ENCODE measurements around the gene NOXO1. TPM values are rescaled to one million over a fixed set of nuclear protein-coding genes. Genes with fewer than 3 reads are reported as not detected.

The NOXO1 gene
- total and polyA plus RNA-seq, 10 of the 15 experiments (the other 5 are each of a cell fraction or from before 2014, with no cell fraction given), result 0.09 to 0.76 (median 0.26) TPM; not detected in 4

GRCh38 chr16:1990351-1991134, 9.3 kb upstream of the NOXO1 start (continued):
- TF ChIP-seq JUNB (IDR thresholded peaks at IDR 0.05) (no peak), JUND (IDR thresholded peaks at IDR 0.05; ENCODE audit: low read depth, low read length) (peak; percentile 53; the same call in 1 of the 2 replicates), CREB1 (IDR thresholded peaks at IDR 0.05; ENCODE audit: low read depth) (peak; percentile 59; the same call in 1 of the 2 replicates), ZBED1 (IDR thresholded peaks at IDR 0.05; ENCODE audit: borderline replicate concordance) (no peak), SIN3A (IDR thresholded peaks at IDR 0.05; ENCODE audit: low read depth, low read length) (peak; percentile 15; the same call in 1 of the 2 replicates)
- TF ChIP-seq, protein P1, sequence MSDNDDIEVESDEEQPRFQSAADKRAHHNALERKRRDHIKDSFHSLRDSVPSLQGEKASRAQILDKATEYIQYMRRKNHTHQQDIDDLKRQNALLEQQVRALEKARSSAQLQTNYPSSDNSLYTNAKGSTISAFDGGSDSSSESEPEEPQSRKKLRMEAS (IDR thresholded peaks at IDR 0.05; ENCODE audit: low read depth, low read length), result no peak

DNA sequence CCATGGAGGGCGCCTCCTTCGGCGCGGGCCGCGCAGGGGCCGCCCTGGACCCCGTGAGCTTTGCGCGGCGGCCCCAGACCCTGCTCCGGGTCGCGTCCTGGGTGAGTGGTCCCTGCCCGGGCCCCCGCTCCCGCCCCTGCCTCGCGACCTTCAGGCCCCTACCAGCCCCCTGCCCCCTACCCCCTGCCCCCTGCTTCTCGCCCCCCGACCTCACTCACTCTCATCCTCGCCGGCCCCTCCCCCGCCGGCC, 8.8 kb upstream of the NOXO1 start:
- ATAC-seq (no peak), DNase-seq (ENCODE audit: low read depth, low spot score) (no peak), FAIRE-seq (no peak)
- WGBS (ENCODE audit: insufficient coverage, insufficient replicate concordance, low lambda C conversion rate, missing lambda C conversion rate), result 0% methylated on average over 14 of the region's 25 CpGs
- Histone ChIP-seq H3K27ac (ENCODE audit: control insufficient read depth, insufficient read depth) (no peak overlapping the region), H3K9me3 (replicated peaks; ENCODE audit: control insufficient read depth, insufficient read depth, low read length) (peaks cover 1% of the 10 kb centered on the region; the same call in 1 of the 3 replicates), H3K4me2 (ENCODE audit: control insufficient read depth, insufficient read depth) (peak overlapping the region; percentile 98; the same call in 1 of the 2 replicates), H3K27me3 (replicated peaks in 1 of 2; ENCODE audit: control insufficient read depth in 2 of 2, insufficient read depth in 2 of 2, low read length in 1 of 2) (no peaks in the 10 kb centered on the region), H3K4me1 (ENCODE audit: control insufficient read depth, insufficient read depth, low read length) (peaks cover 38% of the 10 kb centered on the region), H3K4me3 (peak overlapping the region; percentile 65), H3K36me3 (ENCODE audit: control insufficient read depth in 2 of 2, insufficient read depth in 2 of 2, low read length in 1 of 2) (peaks cover 5 to 6% of the 10 kb centered on the region in 2 experiments; a peak in 3 of 4 replicates), H4K20me1 (ENCODE audit: control insufficient read depth, insufficient read depth) (no peaks in the 10 kb centered on the region), H2AFZ (ENCODE audit: control insufficient read depth, low read depth, low read length) (no peak overlapping the region), H3K9ac (ENCODE audit: control insufficient read depth, insufficient read depth, low read length) (no peak overlapping the region), H3K79me2 (ENCODE audit: control insufficient read depth, insufficient read depth, low read length) (no peaks in the 10 kb centered on the region; the same call in none of the 2 replicates)
- intact Hi-C loops (cut with micrococcal nuclease; ENCODE audit: unreplicated experiment), result no loop called here
- TF ChIP-seq ZNF24 (IDR thresholded peaks at IDR 0.05) (no peak), ZNF207 (IDR thresholded peaks at IDR 0.05; ENCODE audit: borderline replicate concordance) (no peak), PKNOX1 (IDR thresholded peaks at IDR 0.05) (no peak), ZNF384 (IDR thresholded peaks at IDR 0.05; ENCODE audit: borderline replicate concordance, low read depth, low read length) (no peak), BACH1 (IDR thresholded peaks at IDR 0.05; ENCODE audit: borderline replicate concordance) (no peak), HDAC6 (IDR thresholded peaks at IDR 0.05; ENCODE audit: unreplicated experiment) (no peak), ZBTB11 (CRISPR knock-in tag; IDR thresholded peaks at IDR 0.05) (no peak), WRNIP1 (IDR thresholded peaks at IDR 0.05; ENCODE audit: borderline replicate concordance, low read depth, low read length) (no peak), CREM (IDR thresholded peaks at IDR 0.05; ENCODE audit: low read depth) (no peak), SREBF1 (IDR thresholded peaks at IDR 0.05; ENCODE audit: low read length) (no peak), SUPT20H (IDR thresholded peaks at IDR 0.05; ENCODE audit: borderline replicate concordance, control insufficient read depth, low read depth, low read length) (no peak), MTA3 (IDR thresholded peaks at IDR 0.05; ENCODE audit: borderline replicate concordance, low read length) (no peak)
- no TSS peak for BruUV-seq (replicated peaks)
- ChIA-PET SMC1A (ENCODE audit: uncharacterized antibody, unreplicated experiment) (no interaction called here), CTCF (interaction anchor here (6.5 kb wide), 1 partner anchor 13 kb away, joined by 54 read pairs; no protein-coding TSS in a partner anchor), POLR2A (interaction anchor here (2.2 to 3.3 kb wide), 4 partner anchors 8 to 29 kb away, joined by 13 to 18 read pairs (median 14); partner anchors contain the start of genes NOXO1, RPS2 and TBL3), RAD21 (ENCODE audit: unreplicated experiment) (interaction anchor here (1.3 kb wide), 1 partner anchor 150 kb away, joined by 7 read pairs; no protein-coding TSS in a partner anchor)
- in situ Hi-C loops (cut with MboI), result no loop called here

All from GM12878 (cell line).